NCI-H524 (cell line): ENCODE data around the gene RALGPS2.
"Not testable (repeated sequence)": the region's sequence is repeated elsewhere in the genome, so short reads cannot be mapped to it uniquely, and the experiment has no call there.

Experiments used
- DNase-seq, 2 experiments: peaks; one replicate each; lab custom pipeline; 2025; lab: John Stamatoyannopoulos, UW

The RALGPS2 gene

GRCh38 chr1:178942285-178943198 lies 217.5 kb downstream of the RALGPS2 start:
- no peak for DNase-seq

DNA sequence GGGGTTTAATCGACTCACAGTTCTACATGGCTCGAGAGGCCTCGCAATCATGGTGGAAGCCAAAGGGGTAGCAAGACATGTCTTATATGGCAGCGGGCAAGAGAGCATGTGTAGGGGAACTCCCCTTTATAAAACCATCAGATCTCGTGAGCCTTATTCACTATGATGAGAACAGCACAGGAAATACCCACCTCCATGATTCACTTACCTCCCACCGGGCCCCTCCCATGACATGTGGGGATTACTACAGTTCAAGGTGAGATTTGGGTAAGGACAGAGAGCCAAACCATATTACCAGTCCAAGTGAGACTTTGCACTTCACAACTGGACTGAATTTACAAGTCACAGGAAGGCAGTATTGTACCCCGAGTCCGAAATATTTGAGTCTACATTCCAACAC lies 219.7 kb downstream of the RALGPS2 start:
- no peak for DNase-seq

DNA sequence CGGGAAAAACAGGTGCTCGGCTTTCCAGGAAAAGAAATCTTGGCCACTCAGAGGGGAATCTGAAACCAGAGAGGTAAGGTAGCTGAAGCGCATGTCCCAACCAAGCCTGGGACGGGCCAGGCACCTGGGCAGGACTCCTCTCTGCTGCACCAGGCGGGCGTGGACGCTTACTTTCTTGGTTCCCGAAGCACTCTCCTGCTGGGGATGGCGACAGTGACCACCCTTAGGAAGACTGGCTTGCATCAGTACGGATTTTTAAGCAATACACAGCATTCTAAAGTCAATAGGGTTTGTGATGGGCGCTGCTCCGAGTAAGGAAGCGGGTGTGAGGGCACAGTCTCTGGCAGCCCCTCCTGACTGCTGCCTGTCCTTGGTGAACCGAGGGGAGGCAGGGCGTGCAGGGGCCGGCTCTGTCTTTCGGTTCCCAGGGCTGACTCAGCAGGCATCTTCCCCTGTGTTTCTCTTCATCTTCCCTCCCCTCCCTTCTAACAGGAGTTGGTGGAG lies 220.8 kb downstream of the RALGPS2 start:
- no peak for DNase-seq

GRCh38 chr1:178946416-178946815 lies 221.4 kb downstream of the RALGPS2 start:
- no peak for DNase-seq

GRCh38 chr1:178946855-178947676 lies 222.0 kb downstream of the RALGPS2 start:
- no peak for DNase-seq

DNA sequence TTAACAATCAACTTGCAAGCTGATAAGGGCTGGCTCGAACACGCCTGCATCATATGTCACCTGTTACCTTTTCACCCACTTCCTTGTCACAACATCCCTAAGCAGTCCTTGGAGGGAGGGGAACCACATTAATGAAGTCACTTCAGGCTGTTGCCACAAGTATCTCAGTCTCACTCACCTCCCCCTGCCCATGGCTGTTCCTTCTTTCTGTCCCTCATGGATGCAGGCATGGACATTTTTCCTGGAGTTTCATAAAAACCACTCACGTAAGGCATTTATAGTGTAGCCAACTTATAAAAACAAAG lies 222.6 kb downstream of the RALGPS2 start:
- DNase-seq: no peak

GRCh38 chr1:178948676-178949075 lies 223.6 kb downstream of the RALGPS2 start:
- no peak for DNase-seq

GRCh38 chr1:178949866-178950265 lies 224.8 kb downstream of the RALGPS2 start:
- not testable (repeated sequence) for DNase-seq

- DNase-seq: no peak
These were observed 226.6 kb downstream of the RALGPS2 start for GRCh38 chr1:178951600-178951999.

DNA sequence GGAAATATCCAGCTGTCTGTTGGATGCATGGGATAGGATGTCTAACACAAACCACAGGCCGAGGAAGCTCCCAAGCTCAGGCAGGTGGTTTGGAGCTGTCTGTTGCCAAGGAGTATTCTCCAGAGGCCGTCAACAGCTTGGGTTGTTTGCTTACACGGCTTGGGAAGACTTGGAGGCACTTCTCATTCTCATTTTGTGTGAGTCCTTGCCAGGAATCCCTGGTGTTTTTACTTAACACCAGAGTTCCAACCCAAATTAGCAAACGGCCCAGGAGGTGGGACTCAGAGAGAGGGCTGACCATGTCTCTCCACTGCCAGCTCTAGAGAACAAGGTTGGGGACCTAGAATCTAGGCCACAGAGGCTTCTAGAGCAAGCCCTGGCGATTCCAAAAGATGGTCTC lies 228.0 kb downstream of the RALGPS2 start:
- no peak for DNase-seq

DNA sequence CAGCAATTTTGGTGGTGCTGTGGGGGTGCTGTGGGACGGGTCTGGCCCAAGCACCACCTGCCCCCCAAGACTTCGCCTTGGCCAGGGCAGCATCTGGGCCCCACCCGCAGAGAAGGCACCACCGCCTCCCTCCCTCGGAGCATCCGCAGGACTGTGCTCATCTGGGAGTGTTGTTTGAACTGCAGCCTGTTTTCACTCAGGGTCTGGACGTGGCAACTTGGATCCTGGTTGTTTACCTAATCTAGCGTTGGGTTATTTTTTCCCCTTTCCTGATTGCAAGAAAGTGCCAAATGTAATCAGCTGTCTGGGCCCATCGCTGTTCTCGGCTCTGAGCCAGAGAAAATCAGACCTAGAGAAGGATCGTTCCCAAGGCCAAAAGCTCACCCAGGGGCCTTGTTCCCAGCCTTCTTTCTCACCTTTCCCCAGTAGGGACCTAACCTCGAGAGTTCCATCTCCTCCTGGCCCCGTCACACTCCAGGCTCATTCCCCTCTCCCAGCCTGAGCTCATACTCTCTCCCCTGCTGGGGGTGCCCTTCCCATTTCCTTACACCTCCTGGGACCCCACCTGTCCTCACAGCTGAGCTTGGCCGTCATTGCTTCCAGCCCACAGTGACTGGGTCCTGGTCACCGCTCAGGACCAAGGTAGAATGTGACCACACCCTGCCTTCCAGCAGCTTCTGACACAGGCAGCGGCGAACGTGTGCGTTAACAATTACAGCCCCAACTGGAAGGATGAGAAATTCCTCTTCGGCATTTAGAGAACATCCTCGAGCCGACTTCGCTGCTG lies 228.7 kb downstream of the RALGPS2 start:
- DNase-seq: no peak

- no peak for DNase-seq
These were observed 229.3 kb downstream of the RALGPS2 start for GRCh38 chr1:178954325-178954690.

GRCh38 chr1:178954937-178955336 lies 229.9 kb downstream of the RALGPS2 start:
- no peak for DNase-seq

DNA sequence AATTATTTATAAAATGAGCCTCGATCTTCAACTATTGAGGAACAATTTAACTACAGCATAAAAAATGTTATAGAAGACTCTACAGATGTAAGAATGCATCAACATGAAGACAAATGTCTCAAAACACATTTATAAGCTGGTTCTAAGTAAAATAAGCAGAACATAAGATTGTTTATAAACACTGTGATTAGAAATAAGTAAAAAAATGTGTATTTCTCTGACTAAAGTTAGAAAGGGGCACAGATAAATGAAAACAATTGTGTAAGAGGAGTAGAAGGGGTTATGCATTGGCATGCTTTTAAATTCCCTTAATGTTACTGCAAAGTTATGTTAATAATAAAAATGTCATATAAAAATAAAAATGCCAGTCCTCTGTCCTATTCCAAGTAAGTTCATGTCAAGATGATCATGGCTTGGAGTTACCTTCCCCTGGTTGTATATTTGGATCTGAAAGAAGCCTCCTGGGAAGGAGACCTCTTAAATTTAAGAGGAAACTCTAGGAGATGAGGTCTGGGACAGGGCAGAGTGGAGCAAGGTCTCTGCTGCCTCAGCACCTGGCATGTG lies 230.4 kb downstream of the RALGPS2 start:
- no peak for DNase-seq

GRCh38 chr1:178958491-178958890 lies 233.4 kb downstream of the RALGPS2 start:
- no peak for DNase-seq

GRCh38 chr1:178959543-178960460 lies 234.8 kb downstream of the RALGPS2 start:
- DNase-seq: no peak

DNA sequence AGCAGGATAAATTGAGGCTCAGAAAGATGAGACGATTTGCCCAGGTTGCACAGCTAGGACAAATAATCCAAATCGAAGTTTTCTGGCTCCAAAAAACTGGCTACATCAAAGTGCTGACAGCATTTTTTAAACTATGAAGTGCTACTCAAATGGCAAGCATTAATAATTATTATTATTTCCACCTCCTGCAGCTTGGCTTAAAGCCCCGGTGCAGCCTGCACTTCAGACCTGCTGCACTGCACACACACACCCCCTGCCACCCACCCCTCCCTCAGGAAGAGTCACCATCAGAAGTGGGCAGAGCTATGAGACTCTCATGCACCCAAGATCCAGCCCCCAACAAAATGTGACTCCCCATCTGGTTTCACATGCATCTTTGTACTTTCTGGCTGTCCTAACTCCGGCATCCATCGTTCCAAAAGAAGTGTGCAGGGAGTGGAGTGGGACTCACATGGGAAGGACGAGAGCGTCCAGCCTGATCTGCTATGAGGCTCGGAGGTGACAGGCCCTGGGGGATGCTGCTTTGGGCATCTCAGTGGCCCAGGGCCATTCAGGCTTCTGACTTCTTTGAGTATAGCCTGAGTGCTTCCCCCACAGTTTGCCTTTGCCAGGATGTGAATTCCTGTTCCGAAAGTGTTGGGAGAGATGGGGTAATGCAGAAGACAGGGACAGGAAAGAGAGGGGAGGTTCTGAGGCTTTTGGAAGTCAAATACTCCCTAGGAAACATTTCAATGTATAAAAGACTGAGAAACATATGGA lies 235.6 kb downstream of the RALGPS2 start:
- DNase-seq: no peak

GRCh38 chr1:178961331-178961730 lies 236.3 kb downstream of the RALGPS2 start:
- no peak for DNase-seq

DNA sequence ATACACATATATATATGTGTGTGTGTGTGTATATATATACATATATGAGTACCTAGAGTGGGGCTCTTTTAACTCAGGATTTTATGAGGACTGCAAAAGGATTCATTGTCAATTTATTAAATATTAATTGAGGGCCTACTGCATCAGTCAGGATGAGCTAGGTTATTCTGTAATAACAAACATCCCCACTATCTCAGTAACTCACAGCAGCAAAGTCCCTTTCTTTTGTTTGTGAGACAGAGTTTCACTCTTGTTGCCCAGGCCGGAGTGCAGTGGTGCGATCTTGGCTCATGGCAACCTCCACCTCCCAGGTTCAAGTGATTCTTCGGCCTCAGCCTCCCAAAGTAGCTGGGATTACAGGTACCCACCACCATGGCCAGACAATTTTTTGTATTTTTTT lies 236.8 kb downstream of the RALGPS2 start:
- DNase-seq: no peak
